HG03280 (cell line): ENCODE results near the gene ADD1.

ENCODE experiments used
- ATAC-seq: cut with Tn5 transposase; IDR thresholded peaks from one replicate; pipeline ENCODE4 v1.9.1; 2021; ENCODE audit warnings: mild to moderate bottlenecking, moderate library complexity; ENCODE audit not compliant: unreplicated experiment

ADD1 gene

GRCh38 chr4:2858451-2859217 is 15.0 kb downstream of the ADD1 start:
- no peak for ATAC-seq

- ATAC-seq: no peak
These were observed 15.9 kb downstream of the ADD1 start for GRCh38 chr4:2859514-2859913.

GRCh38 chr4:2860391-2861348 is 17.0 kb downstream of the ADD1 start:
- no peak for ATAC-seq

- no peak for ATAC-seq
These were observed 18.2 kb downstream of the ADD1 start for GRCh38 chr4:2861631-2862436.

- ATAC-seq: no peak
These were observed 18.9 kb downstream of the ADD1 start for GRCh38 chr4:2862528-2862927.

GRCh38 chr4:2863649-2864048 is 20.0 kb downstream of the ADD1 start:
- ATAC-seq: no peak

GRCh38 chr4:2865196-2865780 is 21.6 kb downstream of the ADD1 start:
- ATAC-seq: no peak

GRCh38 chr4:2866160-2866861 is 22.7 kb downstream of the ADD1 start:
- ATAC-seq: no peak

- ATAC-seq: no peak
These were observed 23.2 kb downstream of the ADD1 start for GRCh38 chr4:2866891-2867290.

- ATAC-seq: no peak
These were observed 24.3 kb downstream of the ADD1 start for GRCh38 chr4:2867758-2868491.

- no peak for ATAC-seq
These were observed 25.3 kb downstream of the ADD1 start for GRCh38 chr4:2868877-2869487.

- no peak for ATAC-seq
These were observed 26.0 kb downstream of the ADD1 start for GRCh38 chr4:2869659-2870058.

- ATAC-seq: no peak
These were observed 26.4 kb downstream of the ADD1 start for GRCh38 chr4:2870082-2870481.

- ATAC-seq: no peak
These were observed 27.8 kb downstream of the ADD1 start for GRCh38 chr4:2871466-2871865.

- ATAC-seq: no peak
These were observed 28.3 kb downstream of the ADD1 start for GRCh38 chr4:2871911-2872310.

GRCh38 chr4:2873329-2873728 is 29.7 kb downstream of the ADD1 start:
- ATAC-seq: no peak

- no peak for ATAC-seq
These were observed 31.2 kb downstream of the ADD1 start for GRCh38 chr4:2874861-2875260.

- no peak for ATAC-seq
These were observed 31.9 kb downstream of the ADD1 start for GRCh38 chr4:2875556-2875955.

GRCh38 chr4:2878346-2878745 is 34.7 kb downstream of the ADD1 start:
- ATAC-seq: no peak
